ENCODE measurements around the gene CCL21. TPM values are rescaled to one million over a fixed set of nuclear protein-coding genes. Genes with fewer than 3 reads are reported as not detected.
A peak's percentile ranks its signal among the peaks of the same experiment; 100 is the strongest.

Gene CCL21
- total RNA-seq, 1 experiment from 2014 or later = not detected

DNA sequence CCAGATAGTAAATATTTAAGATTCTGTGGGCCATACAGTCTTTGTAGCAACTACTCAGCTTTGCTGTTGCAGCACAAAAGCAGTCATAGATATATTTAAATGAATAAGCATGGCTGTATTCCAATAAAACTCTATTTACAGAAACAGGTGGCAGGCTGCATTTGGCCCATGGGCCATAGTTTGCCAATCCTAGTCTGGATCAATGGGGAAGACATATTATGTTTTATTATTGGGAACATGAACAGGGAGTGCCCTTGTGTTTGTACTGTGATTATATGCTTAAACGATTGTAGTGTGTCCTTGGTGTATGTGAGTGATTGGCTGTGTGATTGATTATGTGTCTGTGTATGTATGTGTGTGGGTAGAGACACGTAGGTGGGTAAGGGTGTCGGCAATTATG, 35.5 kb downstream of the CCL21 start:
- DNase-seq (ENCODE audit: low spot score) = no peak

DNA sequence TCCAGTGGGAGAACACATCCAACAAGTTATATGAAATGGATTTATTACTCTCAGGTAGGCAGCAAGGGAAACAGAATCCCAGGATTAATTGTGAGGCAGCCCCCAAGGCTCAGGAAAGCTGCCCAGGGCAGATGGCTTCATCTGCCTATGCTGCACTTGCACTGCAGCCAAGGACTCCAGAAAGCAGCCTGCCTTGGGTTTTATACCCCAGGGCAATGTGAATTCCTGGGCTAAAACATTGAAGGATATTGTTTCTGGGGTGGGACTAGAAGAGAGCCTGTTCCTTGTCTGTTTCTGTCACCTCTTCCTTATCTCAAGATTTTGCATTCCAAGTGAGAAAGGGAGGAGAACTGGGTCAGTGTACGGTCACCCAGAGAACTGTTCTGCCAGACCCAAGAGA, 38.6 kb downstream of the CCL21 start:
- DNase-seq (ENCODE audit: low spot score) = no peak

DNA sequence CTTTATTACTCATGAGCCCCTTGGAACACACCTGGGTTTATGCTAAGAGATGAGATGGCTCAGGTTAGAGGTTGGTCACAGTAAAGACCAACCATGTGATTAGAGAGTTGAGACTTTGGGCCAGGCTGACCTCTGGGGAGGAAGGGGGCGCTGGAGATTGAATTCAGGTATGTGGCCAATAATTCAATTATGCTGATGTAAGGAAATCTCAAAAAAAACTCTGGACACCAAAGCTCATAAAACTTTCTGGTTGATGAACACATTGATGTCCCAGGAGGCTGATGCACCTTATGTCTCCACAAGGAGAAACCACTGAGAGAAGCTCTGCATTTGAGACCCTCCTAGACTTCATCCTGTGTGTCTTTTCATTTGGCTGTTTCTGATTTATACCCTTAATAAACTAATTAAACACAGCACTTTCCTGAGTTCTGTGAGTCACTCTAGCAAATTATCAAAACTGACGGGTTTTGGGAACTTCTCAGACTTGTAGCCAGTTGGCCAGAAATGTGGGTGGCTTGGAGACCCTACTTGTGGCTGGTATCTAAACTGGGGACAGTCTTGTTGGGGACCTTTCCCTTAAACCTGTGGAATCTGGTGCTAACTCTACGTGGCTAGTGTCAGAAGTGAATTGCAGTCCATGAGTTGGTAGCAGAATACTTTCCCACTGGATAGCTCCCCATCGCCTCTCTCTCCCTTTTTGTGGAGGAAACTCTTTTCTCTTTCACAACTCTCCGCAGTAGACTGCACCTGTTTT, 40.0 kb downstream of the CCL21 start:
- DNase-seq (ENCODE audit: low spot score) = no peak

DNA sequence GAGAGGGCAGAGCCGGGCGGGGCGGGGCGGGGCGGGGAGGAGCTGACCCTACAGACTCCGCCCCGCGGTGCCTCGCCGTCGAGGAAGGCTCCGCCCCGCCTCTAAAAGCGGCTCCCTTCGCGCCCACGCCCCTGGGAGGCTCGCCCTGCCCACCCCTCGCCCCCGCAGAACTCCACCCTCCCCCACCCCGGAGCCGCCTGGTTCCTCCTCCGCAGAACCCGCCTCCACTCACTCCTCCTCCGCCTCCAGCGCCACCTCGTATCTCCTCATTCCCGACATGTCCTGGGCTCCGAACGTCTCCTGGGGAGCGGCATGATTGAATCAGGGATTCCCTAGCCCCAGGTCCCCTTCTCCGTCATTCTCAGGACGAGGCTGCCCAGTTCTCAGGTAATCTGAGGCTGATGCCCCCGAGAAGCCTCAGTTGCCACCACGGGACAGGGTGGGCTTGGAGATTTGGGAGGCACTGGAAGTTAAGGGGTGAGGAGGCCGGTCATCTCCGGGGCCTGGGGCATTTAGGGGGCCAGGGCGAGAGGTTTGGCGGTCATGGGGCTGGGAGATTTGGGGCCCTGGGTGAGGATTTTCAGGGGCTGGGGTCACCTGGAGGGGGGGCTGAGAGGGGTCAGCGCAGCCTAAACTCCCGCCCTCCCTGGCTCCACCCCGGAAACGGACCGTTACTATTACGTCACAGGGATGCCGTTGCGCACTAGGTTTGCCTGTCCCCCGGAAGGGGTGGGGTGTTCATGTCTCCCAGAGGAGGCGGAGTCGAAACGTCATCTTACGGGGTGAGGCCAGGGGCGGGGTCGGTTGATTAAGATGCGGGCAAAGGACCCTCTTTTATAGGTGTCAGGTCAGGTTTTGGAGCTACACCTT, 44.3 kb downstream of the CCL21 start:
- peak; percentile 96 for DNase-seq (ENCODE audit: low spot score)

DNA sequence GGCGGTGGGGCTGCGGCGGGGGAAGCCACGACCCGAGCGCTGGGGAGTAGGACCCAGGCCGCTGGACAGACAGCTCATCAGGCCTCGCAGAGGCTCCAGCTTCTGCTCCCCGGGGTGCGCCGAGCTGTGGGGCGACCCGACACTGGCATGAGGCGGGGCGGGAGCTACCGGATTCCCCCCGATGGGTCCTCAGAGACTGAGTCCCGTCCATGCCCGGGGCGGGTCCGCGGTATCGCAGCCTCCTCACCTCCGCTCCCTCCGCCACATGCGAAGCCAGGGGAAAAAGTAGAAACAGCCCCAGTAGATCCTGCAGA, 44.9 kb downstream of the CCL21 start:
- no peak for DNase-seq (ENCODE audit: low spot score)

DNA sequence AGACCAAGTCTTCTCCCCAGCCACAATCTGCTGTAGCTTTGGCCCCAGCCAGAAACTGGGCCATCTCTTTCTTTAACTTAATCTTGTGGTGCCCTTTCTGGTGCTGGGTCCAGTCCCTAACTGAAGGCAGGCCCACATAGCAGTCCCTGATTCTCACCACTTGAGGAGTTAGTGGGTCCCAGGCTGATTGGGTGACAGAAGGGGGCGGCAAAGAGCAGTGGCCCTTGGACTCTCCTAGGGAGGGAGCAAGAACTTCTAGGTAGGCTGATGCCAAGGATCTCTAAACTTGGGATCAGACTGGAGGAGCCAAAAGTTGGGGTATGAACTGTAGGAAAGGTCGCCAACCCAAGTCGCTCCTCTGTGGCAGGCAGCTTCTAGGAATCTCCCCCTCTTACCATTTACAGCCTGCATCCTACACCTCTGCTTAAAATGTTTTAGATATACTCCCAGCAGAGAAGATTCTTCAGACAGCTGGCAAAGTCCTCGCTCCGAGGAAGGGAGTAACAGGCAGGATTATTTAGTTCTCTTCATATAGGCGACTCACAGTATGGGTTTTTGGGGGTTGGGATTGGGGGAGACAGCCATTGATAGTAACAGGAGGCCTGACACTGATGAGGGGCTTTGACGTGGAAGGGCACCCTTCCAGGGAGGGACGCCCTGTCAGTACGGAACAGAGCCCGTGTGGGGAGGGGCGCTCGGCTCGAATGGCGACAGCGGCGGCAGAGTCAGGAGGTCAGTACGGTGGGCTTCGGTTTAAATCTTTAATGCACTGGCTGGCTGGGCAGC, 45.5 kb downstream of the CCL21 start:
- peak; percentile 81 for DNase-seq (ENCODE audit: low spot score)

DNA sequence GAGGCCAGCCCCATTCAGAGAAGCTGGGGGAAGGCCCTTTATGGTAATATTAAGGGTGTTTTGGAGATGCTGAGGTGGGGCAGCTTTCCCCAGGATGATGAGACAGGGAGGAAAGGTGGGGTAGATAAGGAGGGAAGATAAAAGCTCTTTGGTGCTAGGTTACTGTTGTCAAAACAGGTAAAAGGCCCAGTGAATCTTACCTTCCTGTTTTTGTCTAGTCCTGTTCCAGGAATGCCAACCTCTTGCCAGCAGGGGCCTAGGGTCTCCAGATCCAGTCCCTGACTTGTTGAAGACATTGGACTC, 46.7 kb downstream of the CCL21 start:
- DNase-seq (ENCODE audit: low spot score) = no peak

DNA sequence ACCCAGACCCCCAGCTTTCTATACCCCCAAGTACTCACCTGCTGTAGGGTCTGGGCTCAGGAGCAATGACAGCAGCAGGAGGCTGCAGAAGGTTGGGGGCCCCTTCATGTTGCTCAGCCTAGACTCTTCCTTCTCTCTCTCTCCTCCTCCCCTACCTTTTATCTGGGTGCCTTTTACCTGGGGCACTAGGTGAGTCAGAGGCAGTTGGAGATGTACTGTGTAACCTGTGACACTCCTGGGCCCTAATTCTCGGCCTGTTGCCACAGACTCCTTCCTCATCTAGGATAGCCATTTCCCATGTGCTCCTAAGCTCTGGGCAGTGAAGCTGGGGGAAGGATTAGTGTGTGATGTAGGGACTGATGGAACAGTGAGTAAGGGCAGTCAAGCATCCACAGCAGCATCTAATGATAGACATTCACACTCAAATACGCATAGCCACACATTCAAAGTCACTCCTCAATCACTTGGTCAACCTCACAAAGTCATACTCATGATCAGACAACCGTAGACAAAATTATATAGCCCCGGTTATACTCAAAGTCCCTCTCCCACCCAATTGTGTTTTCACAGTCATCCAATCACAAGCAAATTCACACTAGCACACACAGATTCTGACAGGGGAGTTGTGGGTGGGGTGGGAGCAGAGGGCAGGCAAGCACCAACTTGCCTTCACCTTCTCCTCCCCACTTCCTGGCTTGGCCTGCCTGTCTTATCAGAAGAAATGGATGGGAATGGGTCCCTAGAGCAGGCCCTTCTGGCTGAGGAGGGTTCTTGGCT, 47.2 kb downstream of the CCL21 start, which contains the start of gene CCL27:
CCL27 (minus strand) TSS at position 132 of the 777 bp plus-strand sequence; CDS start at position 108, 24 bp downstream.
- no peak for DNase-seq (ENCODE audit: low spot score)

DNA sequence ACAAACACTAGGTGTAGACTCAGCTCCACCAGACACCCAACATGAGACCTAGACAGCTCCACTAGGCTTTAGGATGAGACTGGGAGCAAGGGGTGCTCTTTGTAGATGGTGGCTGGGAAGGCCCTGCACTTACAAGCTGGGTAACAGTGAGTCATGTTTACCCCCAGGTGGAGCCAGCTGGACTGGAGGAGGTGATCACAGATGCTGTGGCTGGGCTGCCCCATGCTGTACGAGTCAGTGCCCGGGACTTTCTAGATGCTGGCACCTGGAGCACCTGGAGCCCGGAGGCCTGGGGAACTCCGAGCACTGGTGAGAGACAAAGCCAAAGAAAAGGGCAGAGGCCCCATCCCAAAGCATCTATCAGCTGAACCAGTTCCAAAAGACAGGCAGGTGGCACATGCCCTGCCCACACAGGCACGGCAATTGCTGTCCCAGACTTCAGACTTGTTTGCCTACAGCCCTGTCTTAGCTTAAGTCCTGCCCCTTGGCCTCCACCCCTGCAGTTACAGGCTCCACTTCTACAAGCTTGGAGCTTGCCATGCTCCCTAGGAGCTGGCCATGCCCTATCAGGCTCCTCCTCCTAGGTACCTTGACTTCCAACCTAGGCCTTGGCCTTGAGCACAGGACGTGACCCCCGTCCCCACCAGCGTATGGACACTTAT, 50.2 kb downstream of the CCL21 start:
- DNase-seq (ENCODE audit: low spot score) = no peak

Other genes with a start within 250 kb of the CCL21 start
- gene ENHO, start 187.1 kb downstream of the CCL21 start, total RNA-seq (2014; rRNA removed; shearing (Covaris generic)) = 1.9 and 2.3 TPM in 2 replicates
- 0.15 and 0.55 TPM in 2 replicates for gene CNTFR, start 120.4 kb downstream of the CCL21 start, total RNA-seq (2014; rRNA removed; shearing (Covaris generic))
- gene RPP25L, start 98.0 kb downstream of the CCL21 start, total RNA-seq (2014; rRNA removed; shearing (Covaris generic)) = 52.8 and 59.3 TPM in 2 replicates
- 153 and 168 TPM in 2 replicates for gene DCTN3, start 89.6 kb downstream of the CCL21 start, total RNA-seq (2014; rRNA removed; shearing (Covaris generic))
- 0.21 TPM in 1 of 2 replicates, not detected in the other for gene ARID3C, start 81.1 kb downstream of the CCL21 start, total RNA-seq (2014; rRNA removed; shearing (Covaris generic))
- 80.2 and 127 TPM in 2 replicates for gene SIGMAR1, start 72.3 kb downstream of the CCL21 start, total RNA-seq (2014; rRNA removed; shearing (Covaris generic))
- gene GALT, start 63.5 kb downstream of the CCL21 start, total RNA-seq (2014; rRNA removed; shearing (Covaris generic)) = 14.9 and 25.8 TPM in 2 replicates
- 8.9 and 12.4 TPM in 2 replicates for gene IL11RA, start 58.0 kb downstream of the CCL21 start, total RNA-seq (2014; rRNA removed; shearing (Covaris generic))
- gene CCL27, start 47.5 kb downstream of the CCL21 start, total RNA-seq (2014; rRNA removed; shearing (Covaris generic)) = not detected in 2 replicates
- gene CCL19, start 18.9 kb downstream of the CCL21 start, total RNA-seq (2014; rRNA removed; shearing (Covaris generic)) = not detected in 2 replicates
- not detected in 2 replicates for gene PHF24, start 248.1 kb upstream of the CCL21 start, total RNA-seq (2014; rRNA removed; shearing (Covaris generic))